ENCODE data around the gene AUTS2.

The AUTS2 gene

DNA sequence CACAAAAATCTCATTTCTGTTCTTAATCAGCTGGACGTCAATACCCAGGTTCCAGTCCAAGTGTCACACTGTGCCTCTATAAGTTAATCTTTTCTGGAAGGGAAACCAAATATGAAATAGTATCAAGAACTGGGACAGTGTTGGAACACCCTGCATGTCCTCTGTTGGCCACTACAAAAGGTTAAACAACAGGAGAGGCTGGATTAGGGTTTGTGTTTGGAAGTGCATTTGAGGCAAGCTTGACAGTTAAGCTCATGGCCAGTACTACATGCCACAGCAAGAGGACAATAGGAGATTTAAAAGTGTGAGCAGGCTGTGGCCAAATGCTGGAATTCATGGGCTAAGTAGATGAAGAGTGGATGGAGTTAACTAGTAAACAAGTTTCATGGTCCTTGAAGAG, 751.5 kb downstream of the AUTS2 start:
- DNase-seq (ENCODE audit: low read depth), result no peak
- TF ChIP-seq, protein P1, sequence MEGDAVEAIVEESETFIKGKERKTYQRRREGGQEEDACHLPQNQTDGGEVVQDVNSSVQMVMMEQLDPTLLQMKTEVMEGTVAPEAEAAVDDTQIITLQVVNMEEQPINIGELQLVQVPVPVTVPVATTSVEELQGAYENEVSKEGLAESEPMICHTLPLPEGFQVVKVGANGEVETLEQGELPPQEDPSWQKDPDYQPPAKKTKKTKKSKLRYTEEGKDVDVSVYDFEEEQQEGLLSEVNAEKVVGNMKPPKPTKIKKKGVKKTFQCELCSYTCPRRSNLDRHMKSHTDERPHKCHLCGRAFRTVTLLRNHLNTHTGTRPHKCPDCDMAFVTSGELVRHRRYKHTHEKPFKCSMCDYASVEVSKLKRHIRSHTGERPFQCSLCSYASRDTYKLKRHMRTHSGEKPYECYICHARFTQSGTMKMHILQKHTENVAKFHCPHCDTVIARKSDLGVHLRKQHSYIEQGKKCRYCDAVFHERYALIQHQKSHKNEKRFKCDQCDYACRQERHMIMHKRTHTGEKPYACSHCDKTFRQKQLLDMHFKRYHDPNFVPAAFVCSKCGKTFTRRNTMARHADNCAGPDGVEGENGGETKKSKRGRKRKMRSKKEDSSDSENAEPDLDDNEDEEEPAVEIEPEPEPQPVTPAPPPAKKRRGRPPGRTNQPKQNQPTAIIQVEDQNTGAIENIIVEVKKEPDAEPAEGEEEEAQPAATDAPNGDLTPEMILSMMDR (IDR thresholded peaks at IDR 0.05; ENCODE audit: insufficient read depth, low read depth, low read length, missing control alignments), result no peak
- H3K4me3 ChIP-seq (ENCODE audit: low read depth, low read length), result no peak overlapping the region

DNA sequence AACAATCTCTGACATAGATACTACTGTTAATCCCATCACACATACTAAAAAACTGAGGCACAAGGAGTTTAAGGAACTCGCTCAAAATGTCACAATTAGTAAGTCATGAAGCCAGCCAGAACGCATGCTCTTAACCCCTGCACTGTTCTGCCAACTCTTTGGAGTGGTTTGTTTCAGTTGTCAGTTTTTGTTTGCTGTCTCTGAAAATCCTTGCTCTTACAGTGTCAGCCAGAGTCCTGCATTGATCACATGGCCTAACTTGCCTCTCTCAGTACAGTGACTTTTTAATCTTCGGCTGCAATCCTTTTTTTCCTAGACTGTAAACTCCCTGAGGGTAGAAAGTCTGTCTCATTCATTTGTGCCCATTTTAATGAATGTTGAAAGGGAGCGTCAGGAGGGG, 753.8 kb downstream of the AUTS2 start:
- TF ChIP-seq, protein P1 (IDR thresholded peaks at IDR 0.05; ENCODE audit: insufficient read depth, low read depth, low read length, missing control alignments), result no peak
- no peak for DNase-seq (ENCODE audit: low read depth)
- no peak overlapping the region for H3K4me3 ChIP-seq (ENCODE audit: low read depth, low read length)

DNA sequence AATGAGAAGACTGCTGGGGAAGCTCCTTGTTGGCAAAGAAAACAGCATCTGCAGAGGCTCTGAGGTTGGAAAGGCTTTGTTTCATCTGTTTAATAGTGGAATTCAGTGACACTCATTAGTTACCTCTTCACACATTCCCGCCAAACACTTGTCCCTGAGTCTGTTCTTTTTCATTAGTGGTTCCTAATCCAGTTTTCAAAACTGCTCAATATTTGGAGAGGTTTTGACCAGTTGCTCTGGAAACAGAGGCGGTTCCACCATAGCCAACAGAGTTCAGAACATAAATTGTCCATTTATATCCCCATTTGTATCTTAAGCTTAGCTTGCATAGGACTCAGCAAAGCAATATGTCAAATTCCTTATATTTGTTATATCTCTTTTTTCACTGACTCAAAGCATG, 754.6 kb downstream of the AUTS2 start:
- no peak overlapping the region for H3K4me3 ChIP-seq (ENCODE audit: low read depth, low read length)
- TF ChIP-seq, protein P1 (IDR thresholded peaks at IDR 0.05; ENCODE audit: insufficient read depth, low read depth, low read length, missing control alignments), result no peak
- no peak for DNase-seq (ENCODE audit: low read depth)

DNA sequence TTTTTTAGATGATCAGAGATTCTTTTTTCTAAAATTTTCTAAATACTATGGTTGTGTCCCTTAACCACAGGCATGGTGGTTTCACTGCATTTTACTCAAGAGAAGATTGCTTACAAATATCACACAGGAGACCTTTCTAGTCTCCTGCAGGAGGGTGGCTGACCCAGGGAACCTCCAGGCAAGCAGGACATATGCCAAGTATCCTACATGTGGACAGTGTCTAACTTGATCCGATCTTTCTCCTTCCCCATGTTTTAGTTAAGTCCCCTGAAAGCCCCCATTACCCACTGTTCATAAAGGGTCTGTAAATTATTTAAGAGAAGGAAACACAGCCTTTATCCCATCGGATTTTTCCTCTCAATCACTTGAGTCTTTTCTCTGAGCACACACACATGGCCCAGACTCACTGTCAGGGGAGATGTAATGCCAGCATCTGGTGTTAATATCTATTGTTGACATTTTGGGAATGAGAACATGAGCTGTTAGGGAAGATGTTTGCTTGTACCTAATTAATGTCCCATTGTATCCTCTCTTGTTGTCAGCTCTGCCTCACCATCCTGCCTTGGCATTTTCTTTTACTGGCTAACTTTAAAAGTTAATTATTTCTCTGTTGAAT, 755.2 kb downstream of the AUTS2 start:
- TF ChIP-seq, protein P1 (IDR thresholded peaks at IDR 0.05; ENCODE audit: insufficient read depth, low read depth, low read length, missing control alignments), result no peak
- DNase-seq (ENCODE audit: low read depth), result no peak
- no peak overlapping the region for H3K4me3 ChIP-seq (ENCODE audit: low read depth, low read length)

DNA sequence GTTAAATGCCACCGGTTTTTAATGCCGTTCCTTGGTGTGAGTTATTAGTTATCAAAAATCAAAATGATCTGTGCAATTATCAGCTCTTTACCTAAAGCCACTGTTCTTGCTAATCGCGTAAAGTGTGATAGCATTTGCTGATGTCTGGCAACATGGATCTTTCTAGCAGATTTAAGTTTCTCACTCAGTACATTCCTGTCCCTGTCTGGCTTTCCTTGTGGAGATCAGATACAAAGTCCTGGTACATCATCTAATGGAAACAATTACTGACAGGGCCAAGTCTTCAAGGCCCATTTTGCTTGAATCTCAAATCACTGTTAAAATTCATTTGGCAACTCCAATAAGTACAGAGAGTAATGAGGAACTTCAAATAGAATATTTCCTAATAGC, 755.7 kb downstream of the AUTS2 start:
- TF ChIP-seq, protein P1 (IDR thresholded peaks at IDR 0.05; ENCODE audit: insufficient read depth, low read depth, low read length, missing control alignments), result no peak
- no peak for DNase-seq (ENCODE audit: low read depth)

DNA sequence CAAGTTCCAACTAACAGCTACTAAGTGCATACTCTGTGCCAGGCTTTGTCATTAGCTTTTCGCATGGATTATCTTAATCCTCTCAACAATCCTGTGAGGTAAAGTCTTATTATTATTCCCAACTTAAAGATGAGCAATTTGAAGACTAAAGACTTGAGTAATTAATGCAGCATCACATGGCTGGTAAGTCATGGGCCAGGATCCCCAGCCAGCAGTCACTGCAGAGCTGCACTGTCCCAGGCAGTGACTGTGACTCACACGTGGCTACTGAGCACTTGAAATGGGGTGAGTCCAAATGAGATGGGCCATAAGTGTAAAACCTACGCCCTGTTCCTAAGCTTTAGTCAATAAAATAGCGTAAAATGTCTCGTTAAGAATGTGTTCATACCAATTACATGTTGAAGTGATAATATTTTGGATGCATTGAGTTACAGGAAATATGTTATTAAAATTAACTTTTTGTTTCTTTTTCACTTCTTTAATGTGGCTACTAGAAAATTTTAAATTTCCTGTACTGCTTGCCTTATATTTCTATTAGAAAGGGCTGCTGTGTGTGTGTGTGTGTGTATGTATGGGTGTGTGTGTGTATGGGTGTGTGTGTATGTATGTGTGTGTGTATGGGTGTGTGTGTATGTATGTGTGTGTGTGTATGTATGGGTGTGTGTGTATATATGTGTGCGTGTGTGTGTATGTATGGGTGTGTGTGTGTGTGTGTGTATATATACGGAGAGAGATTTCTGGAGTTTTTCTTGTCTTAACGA, 756.3 kb downstream of the AUTS2 start:
- TF ChIP-seq, protein P1 (IDR thresholded peaks at IDR 0.05; ENCODE audit: insufficient read depth, low read depth, low read length, missing control alignments), result no peak
- H3K4me3 ChIP-seq (ENCODE audit: low read depth, low read length), result no peak overlapping the region
- DNase-seq (ENCODE audit: low read depth), result no peak

More for the DNA sequence above, 755.7 kb downstream of the AUTS2 start:
- no peak overlapping the region for H3K4me3 ChIP-seq (ENCODE audit: low read depth, low read length)
